Measurements from ENCODE around the gene CDH4. TPM values are rescaled to one million over a fixed set of nuclear protein-coding genes. Genes with fewer than 3 reads are reported as not detected.

Gene CDH4
- total RNA-seq, 1 experiment from 2014 or later, result 25.0 TPM

- no peaks in the 10 kb centered on the region for H3K4me1 Mint-ChIP-seq (ENCODE audit: insufficient read depth, unreplicated experiment)
- H3K4me3 Mint-ChIP-seq (ENCODE audit: unreplicated experiment), result no peak overlapping the region
- no TSS peak for BruUV-seq (replicated peaks)
- intact Hi-C loops (cut with micrococcal nuclease), result no loop called here
- CTCF ChIA-PET, result interaction anchor here (0.6 to 0.8 kb wide), 2 partner anchors 10 to 31 kb away, joined by 3 read pairs; no protein-coding TSS in a partner anchor
- no peak for DNase-seq (ENCODE audit: unreplicated experiment)
- no peaks in the 10 kb centered on the region for H3K36me3 Mint-ChIP-seq (ENCODE audit: insufficient read depth, unreplicated experiment)
- POLR2A ChIA-PET, result no interaction called here
- no peak overlapping the region for H3K27ac Mint-ChIP-seq (ENCODE audit: low read depth, unreplicated experiment)
- H3K9me3 Mint-ChIP-seq (ENCODE audit: unreplicated experiment), result no peaks in the 10 kb centered on the region
- TF ChIP-seq, protein P1, sequence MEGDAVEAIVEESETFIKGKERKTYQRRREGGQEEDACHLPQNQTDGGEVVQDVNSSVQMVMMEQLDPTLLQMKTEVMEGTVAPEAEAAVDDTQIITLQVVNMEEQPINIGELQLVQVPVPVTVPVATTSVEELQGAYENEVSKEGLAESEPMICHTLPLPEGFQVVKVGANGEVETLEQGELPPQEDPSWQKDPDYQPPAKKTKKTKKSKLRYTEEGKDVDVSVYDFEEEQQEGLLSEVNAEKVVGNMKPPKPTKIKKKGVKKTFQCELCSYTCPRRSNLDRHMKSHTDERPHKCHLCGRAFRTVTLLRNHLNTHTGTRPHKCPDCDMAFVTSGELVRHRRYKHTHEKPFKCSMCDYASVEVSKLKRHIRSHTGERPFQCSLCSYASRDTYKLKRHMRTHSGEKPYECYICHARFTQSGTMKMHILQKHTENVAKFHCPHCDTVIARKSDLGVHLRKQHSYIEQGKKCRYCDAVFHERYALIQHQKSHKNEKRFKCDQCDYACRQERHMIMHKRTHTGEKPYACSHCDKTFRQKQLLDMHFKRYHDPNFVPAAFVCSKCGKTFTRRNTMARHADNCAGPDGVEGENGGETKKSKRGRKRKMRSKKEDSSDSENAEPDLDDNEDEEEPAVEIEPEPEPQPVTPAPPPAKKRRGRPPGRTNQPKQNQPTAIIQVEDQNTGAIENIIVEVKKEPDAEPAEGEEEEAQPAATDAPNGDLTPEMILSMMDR (IDR thresholded peaks at IDR 0.05; ENCODE audit: unreplicated experiment), result no peak
- H3K27me3 Mint-ChIP-seq (ENCODE audit: insufficient read depth, unreplicated experiment), result no peaks in the 10 kb centered on the region
Measured at GRCh38 chr20:61605862-61606557, 353.9 kb downstream of the CDH4 start.

- TF ChIP-seq, protein P1 (IDR thresholded peaks at IDR 0.05; ENCODE audit: unreplicated experiment), result no peak
- H3K27me3 Mint-ChIP-seq (ENCODE audit: insufficient read depth, unreplicated experiment), result no peaks in the 10 kb centered on the region
- ChIA-PET CTCF (interaction anchor here (1.0 kb wide), 1 partner anchor 26 kb away, joined by 4 read pairs; no protein-coding TSS in a partner anchor), POLR2A (no interaction called here)
- H3K4me3 Mint-ChIP-seq (ENCODE audit: unreplicated experiment), result no peak overlapping the region
- peak; percentile 11 for DNase-seq (ENCODE audit: unreplicated experiment)
- H3K4me1 Mint-ChIP-seq (ENCODE audit: insufficient read depth, unreplicated experiment), result no peaks in the 10 kb centered on the region
- H3K27ac Mint-ChIP-seq (ENCODE audit: low read depth, unreplicated experiment), result no peak overlapping the region
- no peaks in the 10 kb centered on the region for H3K9me3 Mint-ChIP-seq (ENCODE audit: unreplicated experiment)
- intact Hi-C loops (cut with micrococcal nuclease), result no loop called here
- BruUV-seq (replicated peaks), result no TSS peak
- no peaks in the 10 kb centered on the region for H3K36me3 Mint-ChIP-seq (ENCODE audit: insufficient read depth, unreplicated experiment)
Measured at GRCh38 chr20:61608275-61609085, 356.4 kb downstream of the CDH4 start.

DNA sequence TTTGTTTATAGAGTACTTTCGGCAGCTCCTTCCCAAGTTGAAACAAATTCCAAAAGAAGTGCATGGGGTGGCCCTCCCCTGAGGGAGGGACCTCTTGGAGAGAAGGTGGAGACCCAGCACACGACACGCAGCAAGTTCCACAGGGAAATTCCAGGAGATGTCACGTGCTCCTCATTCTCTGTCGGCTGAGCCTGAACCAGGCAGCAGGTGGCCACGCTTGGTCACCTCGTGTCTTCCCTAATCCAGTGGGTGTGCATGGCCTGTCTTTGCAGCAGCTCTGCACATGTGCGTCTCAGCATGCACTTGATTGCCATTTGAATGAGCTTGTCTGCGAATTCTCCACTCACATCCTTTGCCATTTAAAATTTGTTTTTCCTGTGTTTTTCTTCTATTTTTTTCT is 357.4 kb downstream of the CDH4 start:
- TF ChIP-seq, protein P1 (IDR thresholded peaks at IDR 0.05; ENCODE audit: unreplicated experiment), result no peak
- CTCF ChIA-PET, result interaction anchor here (1.0 to 1.5 kb wide), 2 partner anchors 25 to 287 kb away, joined by 4 to 5 read pairs; no protein-coding TSS in a partner anchor
- DNase-seq (ENCODE audit: unreplicated experiment), result no peak
- Mint-ChIP-seq H3K27me3 (ENCODE audit: insufficient read depth, unreplicated experiment) (no peaks in the 10 kb centered on the region), H3K4me3 (ENCODE audit: unreplicated experiment) (no peak overlapping the region), H3K36me3 (ENCODE audit: insufficient read depth, unreplicated experiment) (no peaks in the 10 kb centered on the region), H3K27ac (ENCODE audit: low read depth, unreplicated experiment) (no peak overlapping the region), H3K9me3 (ENCODE audit: unreplicated experiment) (no peaks in the 10 kb centered on the region), H3K4me1 (ENCODE audit: insufficient read depth, unreplicated experiment) (no peaks in the 10 kb centered on the region)
- no TSS peak for BruUV-seq (replicated peaks)
- POLR2A ChIA-PET, result no interaction called here
- intact Hi-C loops (cut with micrococcal nuclease), result no loop called here

GRCh38 chr20:61611401-61612180 is 359.5 kb downstream of the CDH4 start:
- H3K9me3 Mint-ChIP-seq (ENCODE audit: unreplicated experiment), result no peaks in the 10 kb centered on the region
- no peak for DNase-seq (ENCODE audit: unreplicated experiment)
- H3K27ac Mint-ChIP-seq (ENCODE audit: low read depth, unreplicated experiment), result no peak overlapping the region
- CTCF ChIA-PET, result interaction anchor here (0.6 to 1.1 kb wide), 3 partner anchors 41 to 148 kb away, joined by 3 read pairs; no protein-coding TSS in a partner anchor
- BruUV-seq (replicated peaks), result no TSS peak
- no peaks in the 10 kb centered on the region for H3K36me3 Mint-ChIP-seq (ENCODE audit: insufficient read depth, unreplicated experiment)
- TF ChIP-seq, protein P1 (IDR thresholded peaks at IDR 0.05; ENCODE audit: unreplicated experiment), result no peak
- POLR2A ChIA-PET, result no interaction called here
- no peaks in the 10 kb centered on the region for H3K27me3 Mint-ChIP-seq (ENCODE audit: insufficient read depth, unreplicated experiment)
- H3K4me1 Mint-ChIP-seq (ENCODE audit: insufficient read depth, unreplicated experiment), result no peaks in the 10 kb centered on the region
- intact Hi-C loops (cut with micrococcal nuclease), result no loop called here
- H3K4me3 Mint-ChIP-seq (ENCODE audit: unreplicated experiment), result no peak overlapping the region

Data from MCF 10A (cell line).